HepG2 (cell line): Measurements from ENCODE around the gene CLCN1. TPM values are rescaled to one million over a fixed set of nuclear protein-coding genes. Genes with fewer than 3 reads are reported as not detected.

ENCODE experiments used
- E2F5 ChIP-seq: sonication (generic); formaldehyde crosslinking; conservative IDR thresholded peaks from 2 replicates; pipeline ENCODE4 v1.4.0; 2020; ENCODE audit warnings: missing genetic modification reagents
- HNF1B ChIP-seq: sonication (generic); formaldehyde crosslinking; IDR thresholded peaks from 2 replicates; pipeline ENCODE4 v1.5.1; 2020; ENCODE audit warnings: mild to moderate bottlenecking, moderate library complexity, missing genetic modification reagents
- KDM2A ChIP-seq: sonication (generic); formaldehyde crosslinking; IDR thresholded peaks from 2 replicates; pipeline ENCODE4 v1.4.0; 2020; ENCODE audit warnings: low read depth, missing genetic modification reagents, borderline replicate concordance
- MTF1 ChIP-seq: sonication (generic); formaldehyde crosslinking; IDR thresholded peaks from 2 replicates; pipeline ENCODE4 v1.5.0; 2020; ENCODE audit warnings: missing genetic modification reagents
- NFAT5 ChIP-seq: sonication (generic); formaldehyde crosslinking; IDR thresholded peaks from 2 replicates; pipeline ENCODE4 v1.4.0; 2020; ENCODE audit warnings: missing genetic modification reagents
- PCBP2 ChIP-seq: fragments of 200-400 bp; formaldehyde crosslinking; optimal IDR thresholded peaks from 2 replicates; pipeline ENCODE3; 2018; ENCODE audit warnings: low read length, low read depth; ENCODE audit not compliant: poor library complexity, severe bottlenecking
- POLR2AphosphoS2 ChIP-seq: IDR thresholded peaks from 2 replicates; pipeline ENCODE4 v1.6.1; 2011; ENCODE audit warnings: low read depth, low read length, improper control_type of control experiment
- SAFB2 ChIP-seq: sonication (generic); formaldehyde crosslinking; IDR thresholded peaks from 2 replicates; pipeline ENCODE4 v1.5.1; 2020; ENCODE audit warnings: missing genetic modification reagents, low read depth, mild to moderate bottlenecking, borderline replicate concordance
- SRF ChIP-seq: IDR thresholded peaks from 2 replicates; pipeline ENCODE4 v1.6.1; 2011; ENCODE audit warnings: mild to moderate bottlenecking, low read depth, low read length, moderate library complexity
- TFAP4 ChIP-seq: sonication (generic); IDR thresholded peaks from 2 replicates; pipeline ENCODE4 v1.6.1; 2016; ENCODE audit warnings: low read depth, borderline replicate concordance
- ZNF121 ChIP-seq: sonication (generic); formaldehyde crosslinking; IDR thresholded peaks from 2 replicates; pipeline ENCODE4 v1.5.0; 2020; ENCODE audit warnings: mild to moderate bottlenecking, missing genetic modification reagents
- ZNF235 ChIP-seq: sonication (generic); formaldehyde crosslinking; IDR thresholded peaks from 2 replicates; pipeline ENCODE4 v1.8.1; 2023; ENCODE audit warnings: mild to moderate bottlenecking, missing genetic modification reagents, borderline replicate concordance
- ZNF3 ChIP-seq: IDR thresholded peaks from 2 replicates; pipeline ENCODE4 v1.7.0; 2017; ENCODE audit warnings: inconsistent platforms
- ZNF530 ChIP-seq: sonication (generic); formaldehyde crosslinking; IDR thresholded peaks from 2 replicates; pipeline ENCODE4 v1.5.0; 2020; ENCODE audit warnings: low read depth, mild to moderate bottlenecking, missing genetic modification reagents
- ZNF549 ChIP-seq: sonication (generic); formaldehyde crosslinking; IDR thresholded peaks from 2 replicates; pipeline ENCODE4 v1.5.0; 2020; ENCODE audit warnings: missing genetic modification reagents
- ZNF552 ChIP-seq: sonication (generic); formaldehyde crosslinking; IDR thresholded peaks from 2 replicates; pipeline ENCODE4 v1.9.0; 2022; ENCODE audit warnings: missing genetic modification reagents, mild to moderate bottlenecking, borderline replicate concordance
- ZNF652 ChIP-seq: IDR thresholded peaks from 2 replicates; pipeline ENCODE4 v1.6.1; 2016; ENCODE audit warnings: low read depth, borderline replicate concordance
- ZNF841 ChIP-seq: sonication (generic); formaldehyde crosslinking; IDR thresholded peaks from 2 replicates; pipeline ENCODE4 v1.8.1; 2023; ENCODE audit warnings: missing genetic modification reagents, borderline replicate concordance
- polyA plus RNA-seq, 8 experiments: library from polyadenylated mRNA; depleted of rRNA in 3 of 8; stranded (reverse) in 7 of 8; unstranded in 1 of 8; fragments of >200 nt; fragmentation: Illumina TruSeq in 4 of 8; extraction: Trizol in 4 of 8; gene quantifications; 2 replicates each; pipeline versions ENCODE4 v1.2.1 to v1.2.3, GENCODE V29; 2011 to 2016; ENCODE audit warnings: low read depth in 4 of 8, missing spikeins in 1 of 8, mixed read lengths in 1 of 8; ENCODE audit not compliant: insufficient read depth in 1 of 8
- total RNA-seq, 5 experiments: library from RNA; depleted of rRNA; stranded (reverse); fragments of >200 nt; fragmentation: Illumina TruSeq; extraction: Trizol; gene quantifications; 2 replicates each; pipeline ENCODE4 v1.2.3, GENCODE V29; 2016; ENCODE audit warnings: low read depth in 1 of 5
- TF ChIP-seq, protein P1 (sequence below): sonication (generic); formaldehyde crosslinking; IDR thresholded peaks from 2 replicates; pipeline ENCODE4 v1.8.0; 2022; ENCODE audit warnings: missing genetic modification reagents, mild to moderate bottlenecking, borderline replicate concordance

The CLCN1 gene
- total and polyA plus RNA-seq, 2 of the 13 experiments (the other 11 are each of a cell fraction or from before 2014, with no cell fraction given), result 0.01 TPM; not detected in 1

DNA sequence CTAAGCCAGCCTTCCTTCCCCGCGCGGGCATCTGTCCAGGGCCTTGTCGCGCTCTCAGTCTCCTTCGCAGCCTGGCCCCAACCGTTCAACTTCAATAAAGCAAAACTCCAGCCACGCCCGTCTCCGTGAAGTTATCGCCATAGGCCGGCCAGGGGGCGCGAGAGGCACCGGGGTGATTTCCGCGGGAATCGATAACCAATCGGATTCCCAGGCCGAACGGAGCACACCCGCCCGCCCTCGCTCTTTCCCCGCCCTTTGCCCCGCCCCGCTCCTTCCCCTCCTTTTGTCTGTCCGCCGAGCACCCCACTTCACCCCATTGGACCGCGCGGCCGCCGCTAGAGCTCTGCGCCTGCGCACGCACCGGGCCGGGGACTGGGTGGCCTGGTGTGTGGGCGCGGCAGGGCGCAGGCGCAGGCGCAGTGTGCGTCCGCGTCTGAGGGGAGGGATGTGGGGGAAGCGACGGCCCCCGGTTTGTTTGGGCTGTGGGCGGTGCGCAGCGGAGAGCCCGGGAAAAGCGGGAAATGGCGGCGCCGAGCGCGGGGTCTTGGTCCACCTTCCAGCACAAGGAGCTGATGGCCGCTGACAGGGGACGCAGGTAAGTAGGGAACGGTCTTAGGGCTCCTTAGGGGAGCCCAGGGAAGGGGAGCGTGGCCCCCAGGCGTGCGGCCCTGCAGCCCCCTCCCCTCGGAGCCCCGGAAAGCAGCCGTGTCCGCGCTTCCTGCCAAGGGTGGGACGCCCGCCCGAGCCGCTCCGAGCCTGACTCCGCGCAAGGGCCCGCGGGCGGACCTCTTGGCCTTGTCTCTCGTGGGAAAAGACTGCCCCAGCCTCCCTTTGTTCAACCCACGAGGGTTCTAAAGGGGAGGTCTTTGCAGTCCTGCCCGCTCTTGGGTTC lies 27.7 kb upstream of the CLCN1 start, which contains the start of gene CASP2 (continued):
- no peak for TF ChIP-seq NFAT5 (CRISPR knock-in tag)
- peak; percentile 89; the same call in 1 of the 2 replicates for TF ChIP-seq MTF1 (CRISPR knock-in tag)
- TF ChIP-seq ZNF530 (CRISPR knock-in tag), result no peak
- TF ChIP-seq, protein P1, sequence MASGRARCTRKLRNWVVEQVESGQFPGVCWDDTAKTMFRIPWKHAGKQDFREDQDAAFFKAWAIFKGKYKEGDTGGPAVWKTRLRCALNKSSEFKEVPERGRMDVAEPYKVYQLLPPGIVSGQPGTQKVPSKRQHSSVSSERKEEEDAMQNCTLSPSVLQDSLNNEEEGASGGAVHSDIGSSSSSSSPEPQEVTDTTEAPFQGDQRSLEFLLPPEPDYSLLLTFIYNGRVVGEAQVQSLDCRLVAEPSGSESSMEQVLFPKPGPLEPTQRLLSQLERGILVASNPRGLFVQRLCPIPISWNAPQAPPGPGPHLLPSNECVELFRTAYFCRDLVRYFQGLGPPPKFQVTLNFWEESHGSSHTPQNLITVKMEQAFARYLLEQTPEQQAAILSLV (CRISPR knock-in tag), result peak; percentile 56; the same call in 1 of the 2 replicates
- TF ChIP-seq HNF1B (CRISPR knock-in tag), result peak; percentile 68
- TF ChIP-seq TFAP4, result no peak
- no peak for TF ChIP-seq ZNF841 (CRISPR knock-in tag)
- TF ChIP-seq KDM2A (CRISPR knock-in tag), result peak; percentile 90
- peak; percentile 83 for TF ChIP-seq E2F5 (CRISPR knock-in tag)
- TF ChIP-seq ZNF552 (CRISPR knock-in tag), result no peak
- no peak for TF ChIP-seq ZNF3
- TF ChIP-seq ZNF235 (CRISPR knock-in tag), result peak; percentile 56; the same call in 1 of the 2 replicates
- TF ChIP-seq PCBP2, result no peak
- no peak for TF ChIP-seq SRF
- TF ChIP-seq ZNF121, result peak; percentile 10; the same call in 1 of the 2 replicates
- no peak; the same call in 1 of the 2 replicates for TF ChIP-seq SAFB2 (CRISPR knock-in tag)
- TF ChIP-seq ZNF652 (CRISPR knock-in tag), result no peak
- TF ChIP-seq ZNF549 (CRISPR knock-in tag), result no peak
- no peak for TF ChIP-seq POLR2AphosphoS2
